22Rv1 (cell line): ENCODE data around the gene ALKBH5.

Source experiments
- ZFX ChIP-seq: fragments of 450-650 bp; IDR thresholded peaks from 2 replicates; pipeline ENCODE4 v1.6.1; 2017; ENCODE audit warnings: antibody characterized with exemption, borderline replicate concordance
- TF ChIP-seq, protein P1 (sequence below): fragments of 450-650 bp; IDR thresholded peaks from 2 replicates; pipeline ENCODE4 v1.5.1; 2017; ENCODE audit warnings: mild to moderate bottlenecking

DNA sequence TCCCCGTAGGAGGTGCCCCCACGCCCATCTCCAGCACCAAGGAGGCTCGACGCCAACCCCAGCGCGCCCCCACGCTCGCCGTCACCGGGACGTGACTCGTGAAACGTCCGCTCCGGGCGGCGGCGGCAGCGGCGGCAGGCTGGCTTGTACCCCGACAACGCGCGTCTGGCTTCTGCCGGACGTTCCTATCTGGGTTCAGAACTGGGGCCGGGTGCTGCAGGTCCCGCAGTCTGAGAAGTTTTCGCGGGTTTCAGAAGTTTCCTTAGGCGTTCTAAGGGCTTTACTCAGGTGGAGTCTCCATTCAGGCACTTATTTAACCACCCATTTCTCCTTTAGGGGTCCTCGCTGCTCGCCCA, 672 bp upstream of the ALKBH5 start:
- TF ChIP-seq, protein P1, sequence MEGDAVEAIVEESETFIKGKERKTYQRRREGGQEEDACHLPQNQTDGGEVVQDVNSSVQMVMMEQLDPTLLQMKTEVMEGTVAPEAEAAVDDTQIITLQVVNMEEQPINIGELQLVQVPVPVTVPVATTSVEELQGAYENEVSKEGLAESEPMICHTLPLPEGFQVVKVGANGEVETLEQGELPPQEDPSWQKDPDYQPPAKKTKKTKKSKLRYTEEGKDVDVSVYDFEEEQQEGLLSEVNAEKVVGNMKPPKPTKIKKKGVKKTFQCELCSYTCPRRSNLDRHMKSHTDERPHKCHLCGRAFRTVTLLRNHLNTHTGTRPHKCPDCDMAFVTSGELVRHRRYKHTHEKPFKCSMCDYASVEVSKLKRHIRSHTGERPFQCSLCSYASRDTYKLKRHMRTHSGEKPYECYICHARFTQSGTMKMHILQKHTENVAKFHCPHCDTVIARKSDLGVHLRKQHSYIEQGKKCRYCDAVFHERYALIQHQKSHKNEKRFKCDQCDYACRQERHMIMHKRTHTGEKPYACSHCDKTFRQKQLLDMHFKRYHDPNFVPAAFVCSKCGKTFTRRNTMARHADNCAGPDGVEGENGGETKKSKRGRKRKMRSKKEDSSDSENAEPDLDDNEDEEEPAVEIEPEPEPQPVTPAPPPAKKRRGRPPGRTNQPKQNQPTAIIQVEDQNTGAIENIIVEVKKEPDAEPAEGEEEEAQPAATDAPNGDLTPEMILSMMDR = no peak
- no peak for TF ChIP-seq ZFX
